HCT116 (cell line): ENCODE results near the gene SCN10A. TPM values are rescaled to one million over a fixed set of nuclear protein-coding genes. Genes with fewer than 3 reads are reported as not detected.

ENCODE experiments used
- ATAC-seq: fragments of 200-7000 bp; cut with Tn5 transposase; 2 replicates; pipeline ENCODE4 v1.9.1; 2020; ENCODE audit warnings: mild to moderate bottlenecking, moderate library complexity
- BruUV-seq: library from RNA; stranded (reverse); fragments of 400-500 nt; replicated peaks from 2 replicates; lab custom pipeline; 2021; lab: Mats Ljungman, UMichigan
- CTCF ChIA-PET: fragments of 300-600 bp; sonication (Branson Sonifier 250); formaldehyde crosslinking; loops from one replicate; lab custom pipeline; 2021; ENCODE audit warnings: antibody characterized with exemption; lab: Charles Lee
- POLR2A ChIA-PET: fragments of 300-600, 350-600 bp; sonication (Branson Sonifier 250); formaldehyde crosslinking; loops from one replicate; lab custom pipeline; 2021; ENCODE audit warnings: antibody characterized with exemption; lab: Charles Lee
- RAD21 ChIA-PET, 2 experiments: fragments of 300-600 bp; sonication (Branson Sonifier 250); formaldehyde crosslinking; loops; one replicate each; lab custom pipeline; 2023; ENCODE audit warnings: low total read pairs in 2 of 2; ENCODE audit not compliant: uncharacterized antibody in 2 of 2, unreplicated experiment in 2 of 2, low non-redundant PET in 1 of 2; lab: Charles Lee
- DNase-seq: peaks from one replicate; pipeline ENCODE4 v3.0.0-alpha.2; 2010; ENCODE audit warnings: low read depth, low spot score
- H2AFZ ChIP-seq: fragments of 200-600 bp; shearing (Covaris generic), sonication (generic); 2 replicates; pipeline ENCODE4 v1.6.1; 2017; ENCODE audit warnings: low read depth, mixed run types, mixed read lengths, antibody characterized with exemption, low read length; ENCODE audit not compliant: poor library complexity, severe bottlenecking
- H3K27ac ChIP-seq: 2 replicates; pipeline ENCODE4 v1.5.1; 2012; ENCODE audit warnings: low read depth, low read length
- H3K27me3 ChIP-seq: fragments of 200-600 bp; sonication (generic); 2 replicates; pipeline ENCODE4 v1.6.1; 2016; ENCODE audit warnings: mixed run types, low read length, mixed read lengths; ENCODE audit not compliant: insufficient read depth
- H3K36me3 ChIP-seq, 2 experiments: fragments of 200-500 bp in 1 of 2; fragments of 200-600 bp in 1 of 2; sonication (Bioruptor generic) in 1 of 2; sonication (generic) in 1 of 2; 2 replicates each; pipeline versions ENCODE4 v1.5.1 to v1.6.1; 2014 to 2016; ENCODE audit warnings: low read length in 2 of 2, inconsistent platforms in 1 of 2, mixed read lengths in 1 of 2, mixed run types in 1 of 2; ENCODE audit not compliant: insufficient read depth in 2 of 2, control insufficient read depth in 1 of 2
- H3K4me1 ChIP-seq, 2 experiments: fragments of 200-600 bp in 1 of 2; sonication (generic) in 1 of 2; 2 replicates each; pipeline versions ENCODE4 v1.5.1 to v1.6.1; 2012 to 2017; ENCODE audit warnings: low read length in 2 of 2, inconsistent platforms in 1 of 2, mild to moderate bottlenecking in 1 of 2, mixed read lengths in 1 of 2, mixed run types in 1 of 2, moderate library complexity in 1 of 2; ENCODE audit not compliant: insufficient read depth in 2 of 2, control insufficient read depth in 1 of 2
- H3K4me2 ChIP-seq: fragments of 200-600 bp; sonication (generic); 2 replicates; pipeline ENCODE4 v1.6.1; 2017; ENCODE audit warnings: mixed run types, low read length, mixed read lengths
- H3K4me3 ChIP-seq, 2 experiments: fragments of 200-600 bp in 1 of 2; sonication (generic) in 1 of 2; replicated peaks in 1 of 2; 2 replicates each; pipeline ENCODE4 v1.5.1; 2011 to 2016; ENCODE audit warnings: low read length in 2 of 2, control low read depth in 1 of 2, low read depth in 1 of 2, mild to moderate bottlenecking in 1 of 2, mixed read lengths in 1 of 2, mixed run types in 1 of 2
- H3K79me2 ChIP-seq: fragments of 200-600 bp; sonication (generic); 2 replicates; pipeline ENCODE4 v1.6.1; 2017; ENCODE audit warnings: mild to moderate bottlenecking, mixed run types, low read length, moderate library complexity, mixed read lengths; ENCODE audit not compliant: insufficient read depth
- H3K9ac ChIP-seq: fragments of 200-600 bp; sonication (generic); 2 replicates; pipeline ENCODE4 v1.6.1; 2016; ENCODE audit warnings: low read length, mixed read lengths
- H3K9me2 ChIP-seq: fragments of 200-600 bp; sonication (generic), shearing (Covaris generic); 2 replicates; pipeline ENCODE4 v1.6.1; 2017; ENCODE audit warnings: mixed run types, mild to moderate bottlenecking, moderate library complexity; ENCODE audit not compliant: insufficient read depth
- H3K9me3 ChIP-seq, 2 experiments: fragments of 200-500 bp in 1 of 2; fragments of 200-600 bp in 1 of 2; sonication (Bioruptor generic) in 1 of 2; sonication (generic) in 1 of 2; 2 replicates each; pipeline ENCODE4 v1.6.1; 2014 to 2017; ENCODE audit warnings: low read length in 2 of 2, mixed read lengths in 2 of 2, inconsistent platforms in 1 of 2, low read depth in 1 of 2, mild to moderate bottlenecking in 1 of 2, mixed run types in 1 of 2, moderate library complexity in 1 of 2; ENCODE audit not compliant: control insufficient read depth in 1 of 2, insufficient read depth in 1 of 2
- H4K20me1 ChIP-seq: fragments of 200-600 bp; sonication (generic), shearing (Covaris generic); 2 replicates; pipeline ENCODE4 v1.6.1; 2017; ENCODE audit warnings: mixed run types, mild to moderate bottlenecking, moderate library complexity; ENCODE audit not compliant: insufficient read depth
- ATF3 ChIP-seq: IDR thresholded peaks from 2 replicates; pipeline ENCODE4 v1.6.1; 2012
- CBX3 ChIP-seq: IDR thresholded peaks from 2 replicates; pipeline ENCODE4 v1.6.1; 2012; ENCODE audit warnings: low read depth
- CEBPB ChIP-seq: IDR thresholded peaks from 2 replicates; pipeline ENCODE4 v1.6.1; 2012; ENCODE audit warnings: low read depth
- CTCF ChIP-seq, 3 experiments: fragments of 200-600 bp in 1 of 3; sonication (generic) in 1 of 3; IDR thresholded peaks in 2 of 3; conservative IDR thresholded peaks in 1 of 3; 2 replicates each; pipeline ENCODE4 v1.5.1; 2012 to 2017; ENCODE audit warnings: low read depth in 2 of 3, low read length in 2 of 3, antibody characterized with exemption in 1 of 3, borderline replicate concordance in 1 of 3, control low read depth in 1 of 3, mild to moderate bottlenecking in 1 of 3, mixed read lengths in 1 of 3, mixed run types in 1 of 3, moderate library complexity in 1 of 3; ENCODE audit not compliant: insufficient read depth in 1 of 3
- EGR1 ChIP-seq: IDR thresholded peaks from 2 replicates; pipeline ENCODE4 v1.6.1; 2012; ENCODE audit warnings: low read depth
- ELF1 ChIP-seq: IDR thresholded peaks from 2 replicates; pipeline ENCODE4 v1.6.1; 2012; ENCODE audit warnings: low read depth, borderline replicate concordance
- EZH2 ChIP-seq: fragments of 200-600 bp; sonication (generic); IDR thresholded peaks from 2 replicates; pipeline ENCODE4 v1.6.1; 2017; ENCODE audit warnings: antibody characterized with exemption, mixed run types
- EZH2phosphoT487 ChIP-seq: fragments of 200-600 bp; IDR thresholded peaks from 2 replicates; pipeline ENCODE4 v1.6.1; 2018; ENCODE audit warnings: antibody characterized with exemption, borderline replicate concordance
- POLR2A ChIP-seq: IDR thresholded peaks from 2 replicates; pipeline ENCODE4 v1.7.0; 2011; ENCODE audit warnings: borderline replicate concordance; ENCODE audit not compliant: insufficient read depth, insufficient read length; ENCODE audit errors: extremely low read depth
- POLR2AphosphoS5 ChIP-seq: IDR thresholded peaks from 2 replicates; pipeline ENCODE4 v1.6.1; 2011; ENCODE audit warnings: mild to moderate bottlenecking, low read depth, low read length, moderate library complexity
- RAD21 ChIP-seq: IDR thresholded peaks from 2 replicates; pipeline ENCODE4 v1.6.1; 2012; ENCODE audit warnings: low read depth, mild to moderate bottlenecking
- SIN3A ChIP-seq: IDR thresholded peaks from 2 replicates; pipeline ENCODE4 v1.6.1; 2012; ENCODE audit warnings: low read depth
- SP1 ChIP-seq: IDR thresholded peaks from 2 replicates; pipeline ENCODE4 v1.6.1; 2012; ENCODE audit warnings: low read depth
- SRF ChIP-seq: IDR thresholded peaks from 2 replicates; pipeline ENCODE4 v1.6.1; 2012; ENCODE audit warnings: low read depth
- TCF7L2 ChIP-seq: IDR thresholded peaks from 2 replicates; pipeline ENCODE4 v1.7.0; 2011; ENCODE audit warnings: borderline replicate concordance, inconsistent platforms; ENCODE audit not compliant: insufficient read depth, insufficient read length; ENCODE audit errors: extremely low read depth
- YY1 ChIP-seq: IDR thresholded peaks from 2 replicates; pipeline ENCODE4 v1.6.1; 2011; ENCODE audit warnings: low read length, low read depth, moderate library complexity, mild to moderate bottlenecking; ENCODE audit not compliant: insufficient replicate concordance; ENCODE audit errors: extremely low read depth
- ZFX ChIP-seq: fragments of 450-650 bp; IDR thresholded peaks from 2 replicates; pipeline ENCODE4 v1.6.1; 2017
- intact Hi-C: fragments of 100-400 bp; cut with micrococcal nuclease; formaldehyde crosslinking; loops from 2 replicates; pipeline ENCODE4 v1.10.0; 2022
- total RNA-seq: library from RNA; stranded (reverse); gene quantifications from one replicate; pipeline ENCODE4 v1.2.1, GENCODE V29; 2021; ENCODE audit not compliant: unreplicated experiment

Gene SCN10A
- total RNA-seq, 1 experiment from 2014 or later: not detected

- no peaks in the 10 kb centered on the region for H3K4me1 ChIP-seq
- H3K4me3 ChIP-seq: no peak overlapping the region
- H3K36me3 ChIP-seq: no peaks in the 10 kb centered on the region
- ATAC-seq (no peak), DNase-seq (no peak)
- ChIA-PET POLR2A (no interaction called here), RAD21 (no interaction called here), CTCF (interaction anchor here (1.0 kb wide), 1 partner anchor 310 kb away, joined by 5 read pairs; no protein-coding TSS in a partner anchor)
- no peaks in the 10 kb centered on the region for H3K27me3 ChIP-seq
- H4K20me1 ChIP-seq: no peaks in the 10 kb centered on the region
- no peaks in the 10 kb centered on the region for H3K9me2 ChIP-seq
- no peak overlapping the region for H3K4me2 ChIP-seq
- no peaks in the 10 kb centered on the region for H3K9me3 ChIP-seq
- no peak overlapping the region for H3K27ac ChIP-seq
- H3K9ac ChIP-seq: no peak overlapping the region
- intact Hi-C loops: no loop called here
- TF ChIP-seq ELF1 (no peak), EZH2phosphoT487 (no peak), CBX3 (no peak), EGR1 (no peak), SP1 (no peak), ZFX (no peak), TCF7L2 (no peak), POLR2AphosphoS5 (no peak), CEBPB (no peak), CTCF (IDR thresholded peaks at IDR 0.05 in 2 of 3, conservative IDR thresholded peaks at IDR 0.05 in 1 of 3; ENCODE audit: borderline replicate concordance in 1 of 3, insufficient read depth in 1 of 3, low read depth in 2 of 3, low read length in 2 of 3) (no peak), POLR2A (no peak), EZH2 (no peak), YY1 (no peak), ATF3 (no peak), SIN3A (no peak), RAD21 (no peak), SRF (no peak)
- H3K79me2 ChIP-seq: no peaks in the 10 kb centered on the region
- H2AFZ ChIP-seq: no peak overlapping the region
- BruUV-seq: no TSS peak
These were observed 126.2 kb downstream of the SCN10A start for GRCh38 chr3:38689774-38690173.
